Right ventricle myocardium superior (tissue), 1 donor: ENCODE data around the gene ARFIP2. TPM values are rescaled to one million over a fixed set of nuclear protein-coding genes. Genes with fewer than 3 reads are reported as not detected.

Experiments used
- ATAC-seq: fragments of 200-7000 bp; cut with Tn5 transposase; one replicate; pipeline ENCODE4 v1.9.1; 2020; ENCODE audit warnings: mild to moderate bottlenecking; ENCODE audit not compliant: poor library complexity
- DNase-seq: peaks from one replicate; pipeline ENCODE4 v3.0.0-alpha.2; 2020
- intact Hi-C: fragments of 100-400 bp; cut with DNase I; formaldehyde crosslinking; loops from one replicate; pipeline ENCODE4 v1.11.2; 2022
- total RNA-seq: library from RNA; stranded (reverse); fragmentation: NEBNext Ultra II Directional; extraction: Animal tissue kit (Norgen Biotek cat#: 25700); gene quantifications from one replicate; pipeline ENCODE4 v1.2.1, GENCODE V29; 2021
- donor health status: DM: no; HTN: yes; CAD: no; lungs with severe emphysema.

ARFIP2 gene
- total RNA-seq, 1 donor from 2014 or later = 13.9 TPM

DNA sequence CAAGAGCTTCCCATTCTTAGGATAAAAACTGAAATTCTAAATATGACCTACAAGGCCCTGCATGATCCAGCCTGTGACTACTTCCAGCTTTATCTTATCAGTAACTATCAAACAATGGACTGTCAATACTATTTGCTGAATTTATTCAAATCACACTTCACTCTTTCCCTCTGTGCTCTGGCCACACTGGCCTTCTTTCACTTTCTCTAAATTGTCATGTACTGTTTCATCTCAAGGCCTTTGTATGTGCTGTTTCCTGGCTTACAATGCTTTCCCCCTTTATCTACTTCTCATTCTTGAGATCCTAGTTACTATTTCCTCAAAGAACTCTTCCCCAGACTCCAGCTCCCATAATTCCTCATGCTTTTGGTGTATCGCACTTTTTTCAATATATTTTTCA, 5.8 kb upstream of the ARFIP2 start:
- intact Hi-C loops = no loop called here
- ATAC-seq (no peak), DNase-seq (no peak)

DNA sequence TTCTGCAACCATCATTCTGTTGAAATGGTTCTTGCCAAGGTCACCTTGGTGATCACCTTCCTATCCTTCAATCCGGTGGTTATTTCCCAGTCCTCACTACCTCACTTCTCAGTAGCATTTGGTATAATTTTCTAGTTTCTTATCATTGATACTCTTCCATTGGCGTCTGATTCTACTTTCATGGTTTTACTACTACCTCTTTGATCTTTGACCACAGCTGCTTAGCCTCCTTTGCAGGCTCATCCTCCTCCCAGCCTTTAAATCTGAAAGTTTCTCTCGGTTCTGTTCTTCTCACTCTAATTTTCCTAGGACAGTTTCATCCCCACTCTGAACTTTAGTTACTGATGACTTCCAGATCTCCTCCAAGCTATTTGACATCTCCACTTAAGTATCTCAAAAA, 5.1 kb upstream of the ARFIP2 start:
- no peak for DNase-seq
- intact Hi-C loops = no loop called here
- no peak for ATAC-seq

DNA sequence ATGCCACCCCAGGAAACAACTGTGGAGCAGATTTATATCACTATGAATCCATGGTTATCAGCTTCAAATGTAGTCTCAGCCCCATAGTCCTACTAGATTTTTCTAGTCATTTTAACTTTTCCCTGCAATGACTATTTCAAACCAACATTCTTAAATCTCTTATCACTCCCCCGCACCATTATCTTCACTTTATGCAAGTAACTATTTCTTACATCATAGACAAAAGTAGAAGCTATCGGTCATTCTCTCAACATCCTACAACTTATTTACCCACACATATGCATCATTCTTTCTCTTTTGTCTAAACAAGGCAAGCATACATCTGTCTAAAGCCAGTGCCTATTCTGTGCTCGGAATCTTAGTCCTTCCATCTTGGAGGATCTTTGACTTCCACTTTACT, 4.5 kb upstream of the ARFIP2 start:
- ATAC-seq (no peak), DNase-seq (no peak)
- intact Hi-C loops = no loop called here

DNA sequence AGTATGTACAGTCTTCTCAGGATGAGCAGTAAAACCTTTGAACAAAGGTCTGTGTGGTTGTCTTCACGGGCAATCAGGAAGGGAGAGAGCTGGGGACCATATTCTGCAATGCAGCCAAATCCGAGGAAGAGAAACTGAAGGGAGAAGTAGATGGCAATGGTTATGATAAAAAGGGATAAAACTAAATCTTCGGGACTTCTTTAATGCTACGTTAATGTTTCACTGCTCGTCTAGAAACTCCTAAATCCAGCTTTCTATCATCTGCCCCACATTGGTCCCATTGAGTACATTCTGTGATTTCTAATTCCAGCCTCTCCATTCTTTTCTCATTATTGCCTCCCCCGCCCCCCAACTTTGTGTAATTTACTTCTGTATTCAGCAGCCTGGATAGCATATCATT, 1.9 kb upstream of the ARFIP2 start:
- intact Hi-C loops = no loop called here
- DNase-seq = no peak
- ATAC-seq = no peak

DNA sequence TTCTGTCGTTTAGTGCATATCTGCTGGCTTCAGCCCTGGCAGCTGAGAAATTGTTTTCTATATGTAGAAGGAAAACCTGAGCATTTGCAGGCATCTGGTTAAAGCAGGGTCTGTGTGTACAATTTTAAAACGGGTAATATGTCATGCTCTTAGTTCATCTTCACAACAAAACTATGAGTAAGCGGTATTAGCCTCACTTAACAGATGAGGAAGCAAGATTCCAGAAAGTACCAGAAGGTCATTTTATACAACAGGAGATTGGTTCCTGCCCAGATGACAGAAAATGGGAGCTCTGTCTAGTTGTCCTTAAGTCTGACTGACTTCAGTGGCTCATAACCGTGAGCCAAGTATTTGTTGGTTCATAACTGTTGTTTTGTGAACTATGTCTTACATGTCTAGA, 1.3 kb upstream of the ARFIP2 start:
- intact Hi-C loops = no loop called here
- DNase-seq (no peak), ATAC-seq (no peak)

DNA sequence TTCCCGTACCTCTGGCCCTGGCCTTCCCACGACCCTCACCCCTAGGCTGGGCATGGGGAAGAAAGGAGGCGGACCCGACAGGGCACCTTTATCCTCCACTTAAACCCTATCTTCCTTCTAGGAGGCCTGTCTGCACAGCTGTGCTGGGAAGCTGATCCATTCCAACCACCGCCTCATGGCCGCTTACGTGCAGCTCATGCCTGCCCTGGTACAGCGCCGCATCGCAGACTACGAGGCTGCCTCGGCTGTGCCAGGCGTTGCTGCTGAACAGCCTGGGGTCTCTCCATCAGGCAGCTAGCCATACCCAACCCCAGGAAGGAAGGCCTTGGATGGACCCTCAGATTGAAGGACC, 769 bp upstream of the ARFIP2 start:
- intact Hi-C loops = no loop called here
- no peak for ATAC-seq
- DNase-seq = no peak

DNA sequence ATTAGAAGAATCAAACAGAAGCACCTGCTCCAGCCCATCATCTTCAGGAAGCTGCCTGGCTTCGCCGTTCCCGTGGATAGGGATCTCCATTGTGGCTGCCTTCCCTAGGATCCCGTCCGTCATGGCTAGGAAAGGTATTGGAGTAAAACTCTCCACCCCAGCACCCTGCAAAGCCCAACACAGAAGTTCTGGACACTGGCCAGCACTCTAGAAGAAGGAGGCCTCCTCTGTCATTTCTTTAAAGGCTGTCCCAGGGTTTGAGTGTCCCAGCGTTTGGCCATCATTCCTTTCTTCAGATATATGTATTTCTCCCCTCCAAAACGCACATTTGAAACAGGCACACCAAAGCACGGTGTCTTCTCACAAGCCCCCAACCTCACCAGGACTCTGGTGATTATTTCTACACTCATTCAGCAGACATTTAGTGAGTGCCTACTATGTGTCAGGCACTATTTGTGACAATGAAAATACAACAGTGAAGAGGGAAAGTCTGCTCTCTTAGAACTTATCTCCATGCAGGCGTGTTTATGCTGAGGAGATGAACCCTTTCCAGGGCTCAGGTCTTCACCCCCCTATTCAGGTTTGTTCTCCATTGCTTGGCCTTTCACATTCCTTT, 724 bp downstream of the ARFIP2 start:
- intact Hi-C loops = no loop called here
- DNase-seq (no peak), ATAC-seq (no peak)

DNA sequence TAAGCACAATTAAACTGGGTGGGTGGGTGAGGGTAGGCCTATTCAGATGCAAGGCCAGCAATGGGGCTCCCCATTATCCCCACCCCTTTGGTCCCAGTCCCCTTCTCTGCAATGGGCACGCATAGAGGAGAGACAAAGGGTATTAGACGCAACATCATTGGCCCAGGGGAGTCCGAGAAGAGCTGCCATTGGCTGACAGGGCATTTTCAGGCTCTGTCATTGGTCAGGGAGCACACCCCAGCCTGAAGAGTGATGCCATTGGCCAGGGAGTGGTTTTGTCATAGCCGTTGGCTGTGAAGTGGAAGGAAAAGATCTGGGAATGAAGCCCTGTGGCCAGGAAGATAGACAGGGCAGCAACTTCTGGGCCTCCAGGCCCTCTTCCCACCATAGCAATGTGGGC, 4.6 kb downstream of the ARFIP2 start:
- ATAC-seq = no peak
- no peak for DNase-seq
- intact Hi-C loops = loop anchor here (10.0 kb wide), 1 partner anchor 138 kb away; the partner anchor contains the start of genes TAF10 and TPP1

DNA sequence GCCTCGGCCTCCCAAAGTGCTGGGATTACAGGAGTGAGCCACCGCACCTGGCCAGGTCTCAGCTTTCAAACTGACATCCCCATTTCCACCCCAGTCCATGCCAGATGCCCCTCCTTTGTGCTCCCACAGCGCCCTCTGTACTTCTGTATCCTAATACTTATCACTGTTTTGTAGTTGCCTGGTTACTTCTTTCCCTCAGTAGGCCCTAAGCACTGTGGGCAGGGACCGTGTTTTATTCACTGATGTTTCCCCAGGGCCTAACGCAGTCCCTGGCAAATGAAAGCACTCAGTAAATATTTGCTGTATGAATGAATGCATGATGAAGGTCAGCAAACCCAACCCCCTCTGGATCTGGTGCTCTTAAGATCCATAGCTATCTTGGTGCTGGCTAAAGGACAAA, 5.2 kb downstream of the ARFIP2 start:
- ATAC-seq (no peak), DNase-seq (no peak)
- intact Hi-C loops = loop anchor here (10.0 kb wide), 1 partner anchor 139 kb away; the partner anchor contains the start of genes TAF10 and TPP1

DNA sequence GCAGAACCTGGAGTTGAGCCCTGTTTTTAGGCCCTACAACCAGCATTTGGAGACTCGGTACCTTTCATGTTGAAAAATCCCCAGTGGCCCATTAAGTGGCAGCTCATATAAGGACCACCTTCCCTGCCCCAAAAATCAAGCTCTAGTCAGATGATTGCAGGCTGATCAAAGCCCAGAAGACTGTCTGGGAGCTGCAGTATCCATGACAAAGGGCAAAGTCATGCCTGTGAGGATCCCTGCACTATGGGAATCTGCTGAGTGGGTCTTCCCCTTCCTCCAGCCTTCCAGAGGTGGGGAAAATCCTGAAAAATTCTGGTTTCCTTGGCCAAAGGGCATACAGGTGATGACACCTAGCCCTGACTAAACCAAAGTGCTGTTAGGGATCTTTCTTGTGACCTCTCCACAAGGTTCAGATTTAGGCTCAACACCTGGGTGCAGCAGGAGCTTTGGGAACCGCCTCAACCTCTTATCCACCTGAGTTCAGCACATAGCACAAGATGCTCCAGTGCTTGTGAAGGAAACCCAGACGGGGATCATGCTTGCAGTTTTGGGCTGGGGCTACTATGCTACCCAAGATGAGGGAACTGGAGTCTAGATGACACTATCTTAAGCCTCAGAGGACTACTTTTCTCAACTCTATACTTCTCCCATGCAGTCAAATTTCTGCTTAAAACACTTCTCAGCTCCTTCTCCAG, 6.2 kb downstream of the ARFIP2 start:
- intact Hi-C loops = loop anchor here (10.0 kb wide), 1 partner anchor 140 kb away; the partner anchor contains the start of genes TAF10 and TPP1
- DNase-seq (no peak), ATAC-seq (no peak)

DNA sequence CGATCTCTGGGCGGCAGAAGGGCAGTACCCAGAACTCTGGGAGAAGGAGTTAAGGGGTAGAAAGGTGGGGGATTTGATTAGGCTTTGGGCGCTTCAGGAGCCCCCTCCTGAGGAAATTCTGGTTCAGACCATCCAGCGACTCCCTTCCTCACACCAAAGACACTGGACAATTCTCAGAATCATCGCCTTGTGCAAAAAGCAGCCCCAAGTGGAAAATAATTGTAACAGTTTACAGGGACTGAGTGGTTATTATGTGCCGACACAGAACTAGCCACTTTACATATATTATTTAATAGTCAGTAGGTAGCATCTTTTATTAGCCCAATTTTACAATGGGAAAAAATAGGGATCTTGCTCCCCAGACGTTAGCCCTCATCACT, 6.7 kb downstream of the ARFIP2 start:
- intact Hi-C loops = loop anchor here (10.0 kb wide), 1 partner anchor 140 kb away; the partner anchor contains the start of genes TAF10 and TPP1
- no peak for DNase-seq
- ATAC-seq = no peak

DNA sequence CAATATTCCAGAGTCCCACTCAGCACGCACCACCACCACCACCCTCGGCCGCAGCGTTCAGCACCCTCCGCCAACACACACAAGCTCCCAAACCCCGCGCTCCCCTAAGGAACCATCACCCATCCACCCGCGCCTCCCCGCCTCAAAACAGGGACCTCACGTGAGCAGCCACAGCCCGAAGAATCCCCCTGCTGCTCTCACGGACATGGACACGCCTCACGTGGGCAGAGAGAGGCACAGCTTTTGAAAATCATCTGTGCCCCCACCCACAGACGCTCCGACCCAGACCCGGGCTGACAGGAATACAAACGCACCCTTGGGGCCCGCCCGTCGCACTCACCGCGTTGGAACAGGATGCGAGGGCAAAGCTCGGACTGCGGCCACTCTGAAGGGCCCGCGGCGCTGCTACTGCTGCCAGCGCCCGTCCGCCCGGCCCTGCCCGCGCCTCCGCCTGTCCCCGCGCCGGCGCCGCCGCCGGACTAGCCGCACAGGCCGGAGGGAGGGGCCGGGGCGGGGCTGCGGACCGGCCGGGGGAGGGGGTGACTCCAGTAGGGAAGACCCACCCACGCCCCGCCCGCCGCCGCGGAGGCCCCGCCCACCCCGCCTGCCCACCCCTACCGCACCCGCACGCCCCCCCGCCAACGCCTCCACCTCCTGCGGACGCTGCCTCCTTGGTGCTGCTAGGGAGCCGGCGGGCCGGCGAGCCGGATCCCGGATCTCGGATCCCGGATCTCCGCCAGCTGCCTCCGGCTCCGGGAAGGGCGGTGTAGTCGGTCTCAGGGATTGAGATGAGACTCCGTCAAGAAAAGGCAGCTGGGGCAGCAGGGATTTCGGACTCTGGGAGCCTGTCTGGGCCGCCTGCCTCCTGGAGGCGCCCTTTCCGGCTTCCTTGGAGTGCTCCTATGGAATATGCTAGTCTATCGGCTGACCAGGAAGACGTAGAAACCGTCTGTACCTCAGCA, 7.4 kb downstream of the ARFIP2 start, which contains the start of gene TRIM3:
Gene TRIM3 (minus strand): TSS at position 491 of the 962 bp plus-strand sequence. CDS start 8,246 bp downstream, outside the sequence.
- peak; percentile 94 for ATAC-seq
- intact Hi-C loops = loop anchor here (10.0 kb wide), 1 partner anchor 141 kb away; the partner anchor contains the start of genes TAF10 and TPP1
- peak; percentile 96 for DNase-seq

DNA sequence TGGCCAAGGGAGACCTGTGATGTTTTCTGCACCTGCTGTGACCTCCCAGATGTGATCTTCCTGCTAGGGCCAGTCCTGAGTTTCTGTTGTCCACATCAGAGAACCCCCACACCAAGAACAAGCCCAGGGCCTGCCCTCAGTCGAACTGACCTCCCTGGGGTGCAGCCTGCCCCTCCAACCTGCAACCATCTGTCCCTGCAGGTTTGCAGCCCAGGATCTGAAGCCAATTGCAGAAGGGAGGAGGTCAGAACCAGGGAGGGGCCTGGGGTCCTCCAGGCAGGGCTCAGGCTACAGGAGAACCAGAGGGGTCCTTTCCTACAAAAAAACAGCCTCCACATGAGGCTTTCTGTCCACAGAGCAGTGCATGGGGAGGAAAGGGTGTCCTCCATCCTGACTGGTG, 8.2 kb downstream of the ARFIP2 start:
- ATAC-seq = no peak
- intact Hi-C loops = loop anchor here (10.0 kb wide), 1 partner anchor 142 kb away; the partner anchor contains the start of genes TAF10 and TPP1

DNA sequence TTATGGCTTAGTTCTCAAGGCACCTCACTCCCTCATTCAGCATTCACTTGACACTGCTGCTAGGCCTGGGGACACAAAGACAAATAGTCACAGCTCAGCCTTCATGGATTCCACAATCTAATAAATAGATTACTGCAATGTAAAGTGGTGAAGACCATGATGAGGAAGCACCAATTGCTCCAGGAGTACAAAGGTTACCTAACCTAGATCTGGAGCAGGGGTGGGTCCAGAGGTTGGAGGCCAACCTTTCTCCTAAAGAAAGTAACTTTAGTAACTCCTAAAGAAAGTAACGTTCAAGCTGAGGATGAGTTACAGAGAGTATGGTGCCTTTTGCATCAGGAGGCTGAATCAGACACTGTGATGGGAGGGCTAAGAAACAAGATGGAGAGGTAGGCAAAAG, 11.5 kb downstream of the ARFIP2 start:
- intact Hi-C loops = no loop called here
- ATAC-seq (no peak), DNase-seq (no peak)

More for the DNA sequence above, 8.2 kb downstream of the ARFIP2 start:
- DNase-seq = no peak

DNA sequence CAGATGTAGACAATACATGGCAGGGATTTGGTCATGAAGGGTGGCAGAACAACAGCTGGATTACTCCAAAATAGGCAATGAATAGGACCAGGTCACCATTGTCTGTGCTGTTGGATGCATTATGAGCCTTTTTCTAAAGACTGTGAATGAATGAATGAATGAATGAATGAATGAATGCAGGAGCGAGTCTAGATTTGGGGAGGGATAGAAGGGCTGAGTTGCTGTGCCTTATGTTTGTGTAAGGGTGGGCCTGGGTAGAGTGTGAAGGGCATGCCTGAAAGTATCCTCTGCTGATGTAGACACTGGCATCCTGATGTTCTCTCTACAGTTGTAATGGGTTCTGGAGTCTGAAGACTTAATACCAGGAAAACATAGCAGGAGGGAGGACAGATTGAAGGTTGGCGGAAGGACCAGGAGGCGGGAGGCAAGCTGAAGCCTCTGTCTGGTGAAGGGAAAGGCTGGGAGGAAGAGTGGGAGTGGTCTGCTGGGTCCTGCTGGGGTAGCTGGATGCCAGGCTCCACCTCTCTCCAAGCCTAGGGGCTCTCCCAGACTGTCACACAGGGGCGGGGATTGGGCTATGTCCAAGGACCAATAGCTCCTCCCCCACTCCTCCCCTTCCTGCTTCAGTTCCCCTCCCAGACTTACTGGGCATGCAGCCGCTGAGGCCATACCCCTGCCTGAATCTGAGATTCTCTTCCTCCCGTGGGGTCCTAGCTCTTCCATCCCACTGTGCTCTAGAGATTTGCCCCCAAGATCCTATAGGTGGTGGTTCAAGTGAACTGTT, 12.2 kb downstream of the ARFIP2 start:
- peak; percentile 93 for DNase-seq
- peak; percentile 77 for ATAC-seq
- intact Hi-C loops = no loop called here

DNA sequence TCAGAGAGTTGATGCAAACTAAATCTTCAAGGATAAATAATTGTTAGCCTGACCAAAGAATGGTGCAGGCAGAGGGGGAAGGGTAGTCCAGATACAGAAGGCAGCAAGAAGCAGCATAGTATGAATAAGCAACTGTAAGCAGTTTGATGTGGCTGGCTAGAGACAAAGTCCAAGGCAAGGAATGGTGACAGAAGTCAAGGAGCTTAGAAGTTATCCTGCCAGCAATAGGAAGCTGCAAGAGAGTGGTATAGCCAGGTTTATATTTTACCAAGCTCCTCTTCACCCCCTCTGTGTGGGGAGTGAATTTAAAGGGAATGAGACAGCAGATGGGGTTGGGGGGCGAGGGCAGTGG, 22.1 kb downstream of the ARFIP2 start:
- no peak for ATAC-seq
- intact Hi-C loops = no loop called here
- DNase-seq = no peak

DNA sequence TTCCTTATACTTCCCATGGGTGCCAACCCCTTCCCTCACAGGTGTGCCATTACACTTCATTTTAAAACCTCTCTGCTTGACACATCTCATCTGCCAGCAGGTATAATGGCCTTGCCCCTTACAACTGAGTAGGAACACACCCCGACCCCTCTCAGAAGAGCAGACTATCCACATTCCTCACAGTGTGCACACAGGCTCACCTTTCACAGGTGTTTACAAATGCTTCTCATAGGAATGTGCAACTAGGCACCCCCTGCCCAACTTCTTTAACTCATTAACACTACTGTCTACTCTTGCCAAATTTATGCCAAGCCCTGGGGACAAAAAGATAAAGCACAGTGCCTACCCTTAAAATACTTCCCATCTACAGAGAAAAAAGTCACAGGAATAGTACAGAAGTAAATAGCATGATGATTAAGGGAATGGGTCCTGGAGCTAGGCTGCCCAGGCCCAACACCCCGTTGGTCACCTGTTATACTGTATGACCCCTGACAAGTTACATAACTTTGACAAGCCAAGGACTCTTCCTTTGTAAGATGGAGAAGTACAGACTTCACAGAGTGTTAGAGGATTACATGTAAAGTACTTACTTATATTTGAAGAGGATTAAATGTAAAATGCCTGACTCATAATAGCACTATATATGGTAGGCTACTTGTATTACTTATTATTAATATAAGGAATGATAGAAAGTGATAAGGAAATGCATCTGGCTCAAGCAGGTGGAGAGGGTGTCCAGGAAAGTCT, 22.6 kb downstream of the ARFIP2 start:
- intact Hi-C loops = no loop called here
- no peak for DNase-seq
- no peak for ATAC-seq
